ENCODE measurements around the gene ITIH4. TPM values are rescaled to one million over a fixed set of nuclear protein-coding genes. Genes with fewer than 3 reads are reported as not detected.

Gene ITIH4
- total and polyA plus RNA-seq, 9 of the 15 experiments (the other 6 are each of a cell fraction or from before 2014, with no cell fraction given), result 0.09 to 0.62 (median 0.20) TPM; not detected in 6

DNA sequence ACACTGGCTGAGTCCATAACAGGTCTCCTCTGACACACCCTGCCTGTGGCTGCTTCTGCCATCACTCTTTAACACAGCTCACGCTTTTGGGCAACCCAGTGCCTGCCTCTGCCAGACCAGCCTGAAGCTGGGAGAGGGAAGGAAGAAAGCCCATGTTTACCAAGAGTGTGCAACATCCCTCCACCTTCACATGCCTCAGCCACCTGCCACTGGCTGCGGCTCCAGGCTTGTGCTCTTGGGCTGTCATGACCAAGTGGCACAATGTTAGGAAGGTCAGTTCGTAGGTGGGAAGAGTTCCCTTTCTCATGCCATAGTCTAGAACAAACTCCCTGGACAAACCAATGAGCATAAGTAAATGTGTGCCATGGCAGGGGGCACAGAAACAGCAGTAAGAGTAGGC is 46.6 kb upstream of the ITIH4 start:
- ChIA-PET CTCF (ENCODE audit: low intra/inter-chr PET ratio) (no interaction called here), POLR2A (no interaction called here)
- Histone ChIP-seq H3K4me1 (replicated peaks in 1 of 2; ENCODE audit: control insufficient read depth in 2 of 2, insufficient read depth in 2 of 2, low read length in 2 of 2) (peaks cover 4 to 37% of the 10 kb centered on the region in 2 experiments; a peak in 4 of 5 replicates), H2AFZ (ENCODE audit: low read depth, low read length) (no peak overlapping the region), H3K9ac (ENCODE audit: insufficient read depth in 1 of 2, low read depth in 2 of 2, low read length in 2 of 2) (no peak overlapping the region), H3K79me2 (ENCODE audit: control insufficient read depth, insufficient read depth, low read length) (no peaks in the 10 kb centered on the region), H3K27me3 (ENCODE audit: control insufficient read depth in 2 of 2, insufficient read depth in 2 of 2, low read length in 2 of 2) (no peaks in the 10 kb centered on the region), H3K27ac (ENCODE audit: extremely low read depth, low read depth, low read length) (no peak overlapping the region), H3K9me3 (replicated peaks; ENCODE audit: control insufficient read depth, insufficient read depth, low read depth, low read length) (no peaks in the 10 kb centered on the region), H3K4me2 (ENCODE audit: insufficient read depth, low read length) (no peak overlapping the region), H3K36me3 (ENCODE audit: control insufficient read depth, insufficient read depth, low read length) (no peaks in the 10 kb centered on the region), H4K20me1 (replicated peaks; ENCODE audit: control insufficient read depth, insufficient read depth, low read length) (no peaks in the 10 kb centered on the region), H3K9me1 (ENCODE audit: control insufficient read depth, insufficient read depth, low read length) (no peaks in the 10 kb centered on the region), H3K4me3 (no peak overlapping the region)
- WGBS (ENCODE audit: insufficient coverage, low coverage, missing lambda C conversion rate), result 71% methylated on average over 3 of the region's 3 CpGs
- DNase-seq (ENCODE audit: extremely low read depth in 1 of 4, low spot score in 3 of 4) (no peak), ATAC-seq (no peak), FAIRE-seq (no peak)
- intact Hi-C loops (cut with micrococcal nuclease), result no loop called here
- TF ChIP-seq, protein P1, sequence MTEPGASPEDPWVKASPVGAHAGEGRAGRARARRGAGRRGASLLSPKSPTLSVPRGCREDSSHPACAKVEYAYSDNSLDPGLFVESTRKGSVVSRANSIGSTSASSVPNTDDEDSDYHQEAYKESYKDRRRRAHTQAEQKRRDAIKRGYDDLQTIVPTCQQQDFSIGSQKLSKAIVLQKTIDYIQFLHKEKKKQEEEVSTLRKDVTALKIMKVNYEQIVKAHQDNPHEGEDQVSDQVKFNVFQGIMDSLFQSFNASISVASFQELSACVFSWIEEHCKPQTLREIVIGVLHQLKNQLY (CRISPR knock-in tag; conservative IDR thresholded peaks at IDR 0.05), result no peak
- TF ChIP-seq, protein P2, sequence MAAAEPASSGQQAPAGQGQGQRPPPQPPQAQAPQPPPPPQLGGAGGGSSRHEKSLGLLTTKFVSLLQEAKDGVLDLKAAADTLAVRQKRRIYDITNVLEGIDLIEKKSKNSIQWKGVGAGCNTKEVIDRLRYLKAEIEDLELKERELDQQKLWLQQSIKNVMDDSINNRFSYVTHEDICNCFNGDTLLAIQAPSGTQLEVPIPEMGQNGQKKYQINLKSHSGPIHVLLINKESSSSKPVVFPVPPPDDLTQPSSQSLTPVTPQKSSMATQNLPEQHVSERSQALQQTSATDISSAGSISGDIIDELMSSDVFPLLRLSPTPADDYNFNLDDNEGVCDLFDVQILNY (CRISPR knock-in tag; IDR thresholded peaks at IDR 0.05), result no peak
- no peak for TF ChIP-seq PHB (CRISPR knock-in tag; IDR thresholded peaks at IDR 0.05)
- TF ChIP-seq MCM7 (IDR thresholded peaks at IDR 0.05), result no peak
- TF ChIP-seq, protein P3, sequence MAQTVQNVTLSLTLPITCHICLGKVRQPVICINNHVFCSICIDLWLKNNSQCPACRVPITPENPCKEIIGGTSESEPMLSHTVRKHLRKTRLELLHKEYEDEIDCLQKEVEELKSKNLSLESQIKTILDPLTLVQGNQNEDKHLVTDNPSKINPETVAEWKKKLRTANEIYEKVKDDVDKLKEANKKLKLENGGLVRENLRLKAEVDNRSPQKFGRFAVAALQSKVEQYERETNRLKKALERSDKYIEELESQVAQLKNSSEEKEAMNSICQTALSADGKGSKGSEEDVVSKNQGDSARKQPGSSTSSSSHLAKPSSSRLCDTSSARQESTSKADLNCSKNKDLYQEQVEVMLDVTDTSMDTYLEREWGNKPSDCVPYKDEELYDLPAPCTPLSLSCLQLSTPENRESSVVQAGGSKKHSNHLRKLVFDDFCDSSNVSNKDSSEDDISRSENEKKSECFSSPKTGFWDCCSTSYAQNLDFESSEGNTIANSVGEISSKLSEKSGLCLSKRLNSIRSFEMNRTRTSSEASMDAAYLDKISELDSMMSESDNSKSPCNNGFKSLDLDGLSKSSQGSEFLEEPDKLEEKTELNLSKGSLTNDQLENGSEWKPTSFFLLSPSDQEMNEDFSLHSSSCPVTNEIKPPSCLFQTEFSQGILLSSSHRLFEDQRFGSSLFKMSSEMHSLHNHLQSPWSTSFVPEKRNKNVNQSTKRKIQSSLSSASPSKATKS (CRISPR knock-in tag; IDR thresholded peaks at IDR 0.05), result no peak
- TF ChIP-seq, protein P4, sequence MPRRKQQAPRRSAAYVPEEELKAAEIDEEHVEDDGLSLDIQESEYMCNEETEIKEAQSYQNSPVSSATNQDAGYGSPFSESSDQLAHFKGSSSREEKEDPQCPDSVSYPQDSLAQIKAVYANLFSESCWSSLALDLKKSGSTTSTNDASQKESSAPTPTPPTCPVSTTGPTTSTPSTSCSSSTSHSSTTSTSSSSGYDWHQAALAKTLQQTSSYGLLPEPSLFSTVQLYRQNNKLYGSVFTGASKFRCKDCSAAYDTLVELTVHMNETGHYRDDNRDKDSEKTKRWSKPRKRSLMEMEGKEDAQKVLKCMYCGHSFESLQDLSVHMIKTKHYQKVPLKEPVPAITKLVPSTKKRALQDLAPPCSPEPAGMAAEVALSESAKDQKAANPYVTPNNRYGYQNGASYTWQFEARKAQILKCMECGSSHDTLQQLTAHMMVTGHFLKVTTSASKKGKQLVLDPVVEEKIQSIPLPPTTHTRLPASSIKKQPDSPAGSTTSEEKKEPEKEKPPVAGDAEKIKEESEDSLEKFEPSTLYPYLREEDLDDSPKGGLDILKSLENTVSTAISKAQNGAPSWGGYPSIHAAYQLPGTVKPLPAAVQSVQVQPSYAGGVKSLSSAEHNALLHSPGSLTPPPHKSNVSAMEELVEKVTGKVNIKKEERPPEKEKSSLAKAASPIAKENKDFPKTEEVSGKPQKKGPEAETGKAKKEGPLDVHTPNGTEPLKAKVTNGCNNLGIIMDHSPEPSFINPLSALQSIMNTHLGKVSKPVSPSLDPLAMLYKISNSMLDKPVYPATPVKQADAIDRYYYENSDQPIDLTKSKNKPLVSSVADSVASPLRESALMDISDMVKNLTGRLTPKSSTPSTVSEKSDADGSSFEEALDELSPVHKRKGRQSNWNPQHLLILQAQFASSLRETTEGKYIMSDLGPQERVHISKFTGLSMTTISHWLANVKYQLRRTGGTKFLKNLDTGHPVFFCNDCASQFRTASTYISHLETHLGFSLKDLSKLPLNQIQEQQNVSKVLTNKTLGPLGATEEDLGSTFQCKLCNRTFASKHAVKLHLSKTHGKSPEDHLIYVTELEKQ (CRISPR knock-in tag; IDR thresholded peaks at IDR 0.05), result no peak
- TF ChIP-seq EGR1 (conservative IDR thresholded peaks at IDR 0.05), result no peak
- no peak for TF ChIP-seq FOXK2 (conservative IDR thresholded peaks at IDR 0.05 in 1 of 2, IDR thresholded peaks at IDR 0.05 in 1 of 2; ENCODE audit: low read depth in 2 of 2)
- no peak for TF ChIP-seq BRCA1 (IDR thresholded peaks at IDR 0.05)
- TF ChIP-seq BRCA1 (CRISPR knock-in tag; IDR thresholded peaks at IDR 0.05), result no peak
- BruUV-seq (replicated peaks), result no TSS peak
- in situ Hi-C loops (cut with MboI), result no loop called here

All from K562 (cell line).